Ascending aorta (tissue), 2 donors: Measurements from ENCODE around the gene JAKMIP2. TPM values are rescaled to one million over a fixed set of nuclear protein-coding genes. Genes with fewer than 3 reads are reported as not detected.

Source experiments
- DNase-seq, 2 donors: peaks; one replicate each; pipeline ENCODE4 v3.0.0-alpha.2; 2019; ENCODE audit warnings: low spot score in 2 of 2
- H3K27ac ChIP-seq, 2 donors: fragments of 200-600 bp; sonication (generic); one replicate each; pipeline ENCODE4 v1.5.1; 2016 to 2017; ENCODE audit warnings: mild to moderate bottlenecking in 1 of 2
- H3K27me3 ChIP-seq: fragments of 200-600 bp; sonication (generic); one replicate; pipeline ENCODE4 v1.5.1; 2017
- H3K36me3 ChIP-seq, 2 donors: fragments of 200-600 bp; sonication (generic); one replicate each; pipeline ENCODE4 v1.5.1; 2016
- H3K4me1 ChIP-seq, 2 donors: fragments of 200-600 bp; sonication (generic); one replicate each; pipeline ENCODE4 v1.5.1; 2016 to 2017; ENCODE audit warnings: mild to moderate bottlenecking in 1 of 2
- H3K4me3 ChIP-seq, 2 donors: fragments of 200-600 bp; sonication (generic); one replicate each; pipeline ENCODE4 v1.5.1; 2016 to 2017; ENCODE audit warnings: mild to moderate bottlenecking in 1 of 2
- H3K9me3 ChIP-seq, 2 donors: fragments of 200-600 bp; sonication (generic); one replicate each; pipeline ENCODE4 v1.5.1; 2016
- intact Hi-C: fragments of 100-400 bp; cut with DNase I; formaldehyde crosslinking; loops from one replicate; pipeline ENCODE4 v1.15.1; 2023
- total RNA-seq: library from RNA; depleted of rRNA; stranded (reverse); fragments of >200 nt; gene quantifications from one replicate; pipeline ENCODE4 v1.1.0, GENCODE V29; 2016
- TF ChIP-seq, protein P1 (sequence below), 3 experiments: fragments of 200-600 bp in 2 of 3; fragments of 450-650 bp in 1 of 3; sonication (generic) in 2 of 3; IDR thresholded peaks; one replicate each; pipeline ENCODE4 v1.5.1; 2016 to 2019; ENCODE audit warnings: antibody characterized with exemption in 3 of 3, mild to moderate bottlenecking in 1 of 3, moderate library complexity in 1 of 3

The JAKMIP2 gene
- total RNA-seq, 1 donor from 2014 or later: not detected

DNA sequence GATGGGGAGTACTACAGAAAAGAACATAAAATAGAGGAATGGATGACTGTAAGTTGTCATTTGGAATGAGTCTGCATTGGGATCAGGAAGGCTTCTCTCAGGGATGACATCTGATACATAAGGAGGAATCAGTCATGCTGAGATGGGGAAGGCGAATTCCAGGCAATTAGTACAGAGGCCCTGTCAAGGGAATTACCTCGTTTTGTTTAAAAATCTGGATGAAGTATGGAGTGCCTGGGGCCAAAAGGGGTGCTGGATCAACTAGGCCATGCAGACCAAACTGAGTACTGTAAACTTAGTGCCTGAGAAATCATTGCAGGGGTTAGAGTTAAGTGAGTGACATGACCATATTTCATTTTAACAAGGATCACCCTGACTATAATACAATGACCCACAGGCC, 30.5 kb downstream of the JAKMIP2 start:
- Histone ChIP-seq H3K27ac (no peak overlapping the region), H3K4me1 (no peaks in the 10 kb centered on the region), H3K27me3 (no peaks in the 10 kb centered on the region), H3K9me3 (no peaks in the 10 kb centered on the region), H3K36me3 (no peaks in the 10 kb centered on the region), H3K4me3 (no peak overlapping the region)
- intact Hi-C loops: no loop called here
- TF ChIP-seq, protein P1, sequence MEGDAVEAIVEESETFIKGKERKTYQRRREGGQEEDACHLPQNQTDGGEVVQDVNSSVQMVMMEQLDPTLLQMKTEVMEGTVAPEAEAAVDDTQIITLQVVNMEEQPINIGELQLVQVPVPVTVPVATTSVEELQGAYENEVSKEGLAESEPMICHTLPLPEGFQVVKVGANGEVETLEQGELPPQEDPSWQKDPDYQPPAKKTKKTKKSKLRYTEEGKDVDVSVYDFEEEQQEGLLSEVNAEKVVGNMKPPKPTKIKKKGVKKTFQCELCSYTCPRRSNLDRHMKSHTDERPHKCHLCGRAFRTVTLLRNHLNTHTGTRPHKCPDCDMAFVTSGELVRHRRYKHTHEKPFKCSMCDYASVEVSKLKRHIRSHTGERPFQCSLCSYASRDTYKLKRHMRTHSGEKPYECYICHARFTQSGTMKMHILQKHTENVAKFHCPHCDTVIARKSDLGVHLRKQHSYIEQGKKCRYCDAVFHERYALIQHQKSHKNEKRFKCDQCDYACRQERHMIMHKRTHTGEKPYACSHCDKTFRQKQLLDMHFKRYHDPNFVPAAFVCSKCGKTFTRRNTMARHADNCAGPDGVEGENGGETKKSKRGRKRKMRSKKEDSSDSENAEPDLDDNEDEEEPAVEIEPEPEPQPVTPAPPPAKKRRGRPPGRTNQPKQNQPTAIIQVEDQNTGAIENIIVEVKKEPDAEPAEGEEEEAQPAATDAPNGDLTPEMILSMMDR (IDR thresholded peaks at IDR 0.05): no peak
- DNase-seq: no peak

DNA sequence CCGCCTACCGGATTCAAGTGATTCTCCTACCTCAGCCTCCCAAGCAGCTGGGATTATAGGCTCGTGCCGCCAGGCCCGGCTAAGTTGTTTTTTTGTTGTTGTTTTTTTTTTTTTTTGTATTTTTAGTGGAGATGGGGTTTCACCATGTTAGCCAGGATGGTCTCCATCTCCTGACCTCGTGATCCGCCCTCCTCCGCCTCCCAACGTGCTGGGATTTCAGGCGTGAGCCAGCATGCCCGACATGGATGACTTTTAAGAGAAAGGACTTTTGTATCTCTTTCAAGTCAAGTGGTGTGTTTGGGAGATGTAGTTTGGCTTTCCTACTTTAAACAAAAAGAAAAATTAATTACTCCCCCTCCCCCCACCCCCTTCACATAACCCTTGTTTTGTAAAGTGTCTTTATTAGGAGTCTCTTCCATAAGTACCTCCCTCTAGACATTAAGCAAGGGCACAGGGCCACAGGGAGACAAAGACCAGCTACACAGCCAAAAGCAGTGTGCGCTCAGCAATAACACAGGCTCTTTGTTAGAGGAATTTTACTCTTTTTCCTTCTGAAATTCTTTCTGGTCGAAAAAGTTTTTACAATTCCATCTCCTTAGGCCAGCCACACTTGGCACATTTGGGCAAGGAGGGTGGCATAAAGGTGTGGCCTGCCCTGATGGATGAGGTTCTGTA, 31.2 kb downstream of the JAKMIP2 start:
- Histone ChIP-seq H3K27ac (no peak overlapping the region), H3K9me3 (no peaks in the 10 kb centered on the region), H3K27me3 (no peaks in the 10 kb centered on the region), H3K4me3 (no peak overlapping the region), H3K36me3 (no peaks in the 10 kb centered on the region), H3K4me1 (no peaks in the 10 kb centered on the region)
- TF ChIP-seq, protein P1 (IDR thresholded peaks at IDR 0.05): no peak
- intact Hi-C loops: no loop called here
- no peak for DNase-seq

DNA sequence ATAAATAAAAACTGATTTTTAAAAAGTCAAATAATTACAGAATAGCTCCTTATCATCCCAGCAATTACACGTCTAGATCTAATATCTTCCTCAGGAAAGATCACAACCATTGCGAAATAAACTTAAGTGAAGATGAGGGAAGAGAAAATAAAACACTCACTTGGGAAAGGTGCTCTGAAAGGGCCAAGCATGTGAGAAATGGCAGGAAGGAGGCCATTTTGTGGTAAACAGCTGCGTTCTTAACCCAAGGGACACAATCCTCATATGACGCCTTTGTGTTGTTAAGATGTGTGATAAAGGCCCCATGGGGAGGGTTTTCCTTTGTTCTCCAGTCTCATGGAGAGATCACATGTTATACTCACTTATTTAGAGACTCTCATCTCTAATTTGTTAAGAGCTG, 32.5 kb downstream of the JAKMIP2 start:
- intact Hi-C loops: no loop called here
- Histone ChIP-seq H3K36me3 (no peaks in the 10 kb centered on the region), H3K9me3 (no peaks in the 10 kb centered on the region), H3K4me1 (no peaks in the 10 kb centered on the region), H3K4me3 (no peak overlapping the region), H3K27me3 (no peaks in the 10 kb centered on the region), H3K27ac (no peak overlapping the region)
- TF ChIP-seq, protein P1 (IDR thresholded peaks at IDR 0.05): no peak
- DNase-seq: no peak

DNA sequence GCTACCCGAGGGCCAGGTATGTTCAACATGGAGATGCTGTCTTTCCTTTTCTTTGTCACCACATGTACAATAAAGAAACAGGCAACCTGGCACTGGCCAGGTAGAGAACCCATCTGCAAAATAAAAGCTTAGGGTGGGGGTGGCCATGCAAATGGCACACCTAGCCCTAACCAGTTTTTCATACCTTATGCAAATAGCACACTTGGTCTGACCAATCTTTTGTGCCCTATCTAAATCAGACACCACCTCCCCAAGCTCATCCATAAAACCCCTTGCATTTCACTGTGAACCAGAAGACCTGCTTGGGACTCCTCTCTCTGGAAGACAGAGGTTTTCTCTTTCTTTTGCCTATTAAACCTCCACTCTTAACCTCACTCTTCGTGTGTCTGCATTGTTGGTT, 33.9 kb downstream of the JAKMIP2 start:
- Histone ChIP-seq H3K27me3 (no peaks in the 10 kb centered on the region), H3K4me1 (no peaks in the 10 kb centered on the region), H3K36me3 (no peaks in the 10 kb centered on the region), H3K4me3 (no peak overlapping the region), H3K27ac (no peak overlapping the region), H3K9me3 (no peaks in the 10 kb centered on the region)
- DNase-seq: no peak
- TF ChIP-seq, protein P1 (IDR thresholded peaks at IDR 0.05): no peak
- intact Hi-C loops: no loop called here

DNA sequence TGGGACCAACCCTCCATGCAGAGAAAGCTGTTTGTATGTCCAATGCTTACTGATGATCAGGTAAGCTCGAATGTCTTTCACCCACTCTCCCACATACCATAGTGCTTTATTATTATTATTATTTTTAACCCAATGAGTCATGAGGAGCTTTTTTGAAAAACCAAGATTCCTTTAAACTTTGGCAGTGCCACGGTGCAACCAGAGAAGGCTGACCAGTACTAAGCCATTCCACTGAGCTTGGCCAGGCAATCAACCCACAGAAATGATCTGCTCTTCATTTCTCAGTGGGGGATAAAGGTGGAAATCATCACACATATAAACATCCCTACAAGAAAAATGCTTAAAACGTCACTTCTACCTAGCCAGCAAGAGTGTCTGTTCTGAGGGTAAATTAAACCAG, 35.5 kb downstream of the JAKMIP2 start:
- Histone ChIP-seq H3K9me3 (no peaks in the 10 kb centered on the region), H3K4me1 (no peaks in the 10 kb centered on the region), H3K4me3 (no peak overlapping the region), H3K27ac (no peak overlapping the region), H3K36me3 (no peaks in the 10 kb centered on the region), H3K27me3 (no peaks in the 10 kb centered on the region)
- no peak for DNase-seq
- intact Hi-C loops: no loop called here
- TF ChIP-seq, protein P1 (IDR thresholded peaks at IDR 0.05): no peak
